ENCODE results near the gene PKP4.

PKP4 gene

DNA sequence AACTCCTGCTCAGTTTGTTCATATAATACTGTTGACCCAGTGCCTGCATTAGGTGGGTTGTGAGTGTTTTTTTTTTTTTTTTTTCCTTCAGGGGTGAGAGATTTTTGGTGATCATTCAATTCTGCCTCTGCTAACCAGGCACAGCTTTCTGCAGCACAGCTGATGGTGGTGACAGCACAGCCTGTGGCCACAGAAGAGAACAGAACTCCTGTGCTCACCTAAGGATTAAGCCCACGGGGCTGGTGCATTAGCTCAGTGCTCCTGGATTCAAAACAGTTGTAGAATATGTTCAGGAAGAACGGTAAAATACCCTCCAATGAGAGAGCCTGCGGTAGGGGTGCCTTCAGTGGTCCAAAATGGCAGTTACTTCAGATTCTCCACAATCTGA is 42.0 kb downstream of the PKP4 start:
- no peak for DNase-seq

DNA sequence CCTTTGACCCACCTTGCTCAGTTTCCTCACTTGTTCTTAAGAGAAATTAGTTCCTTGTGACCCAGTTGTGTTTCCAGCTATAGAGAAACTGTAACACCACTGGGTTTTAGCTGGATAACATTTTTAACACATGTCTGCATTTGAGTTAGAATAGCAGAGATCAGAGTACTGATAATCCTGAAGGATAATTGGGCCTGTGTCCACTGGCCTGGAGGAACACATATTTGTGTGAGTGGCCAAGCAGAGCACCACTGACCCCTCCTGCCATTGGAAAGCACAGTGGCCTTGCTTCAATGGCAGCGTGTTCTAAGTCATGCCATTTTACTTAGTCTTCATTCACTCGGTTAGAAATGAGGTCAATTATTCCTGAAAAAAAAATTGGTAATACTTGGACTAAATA is 42.6 kb downstream of the PKP4 start:
- no peak for DNase-seq

DNA sequence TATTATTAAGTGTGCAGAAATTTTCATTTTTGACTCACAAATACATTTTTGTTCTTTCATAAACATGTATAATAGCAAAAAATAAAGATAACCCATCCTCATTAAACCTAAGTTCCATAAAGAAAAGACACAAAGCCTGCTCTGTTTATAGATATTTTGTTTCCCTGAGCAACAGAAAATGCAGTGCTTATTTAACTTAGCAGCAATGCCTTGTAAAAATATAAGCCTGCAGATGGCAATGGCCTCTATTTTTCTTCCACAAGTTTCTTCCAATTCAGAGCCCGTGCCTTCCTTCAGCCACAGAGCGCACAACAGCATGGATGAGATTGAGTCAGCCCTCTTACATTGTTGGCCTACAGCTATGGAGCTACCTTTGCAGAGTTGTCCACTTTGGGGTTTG is 43.6 kb downstream of the PKP4 start:
- no peak for DNase-seq

DNA sequence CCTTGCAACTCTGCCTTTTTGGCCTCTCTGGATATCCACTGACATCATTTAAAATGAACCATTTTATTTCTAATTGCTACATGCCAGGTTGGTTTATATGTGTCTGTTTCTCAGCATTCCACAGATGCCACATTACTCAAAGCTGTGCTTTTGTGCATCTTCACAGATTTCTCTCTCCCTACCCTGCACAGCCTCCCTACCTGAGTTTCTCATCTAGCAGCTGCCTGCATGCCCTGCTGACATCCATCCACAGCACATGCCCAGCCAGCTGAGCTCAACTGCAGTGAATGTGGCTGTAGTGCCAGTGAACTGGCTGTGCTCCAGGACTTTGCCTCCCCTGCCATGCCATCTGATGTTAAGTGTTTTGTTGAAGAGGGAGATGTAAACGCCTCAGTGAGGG is 44.5 kb downstream of the PKP4 start:
- no peak for DNase-seq

- no peak for DNase-seq
These were observed 46.2 kb downstream of the PKP4 start for GRCh38 chr2:158502974-158503373.

DNA sequence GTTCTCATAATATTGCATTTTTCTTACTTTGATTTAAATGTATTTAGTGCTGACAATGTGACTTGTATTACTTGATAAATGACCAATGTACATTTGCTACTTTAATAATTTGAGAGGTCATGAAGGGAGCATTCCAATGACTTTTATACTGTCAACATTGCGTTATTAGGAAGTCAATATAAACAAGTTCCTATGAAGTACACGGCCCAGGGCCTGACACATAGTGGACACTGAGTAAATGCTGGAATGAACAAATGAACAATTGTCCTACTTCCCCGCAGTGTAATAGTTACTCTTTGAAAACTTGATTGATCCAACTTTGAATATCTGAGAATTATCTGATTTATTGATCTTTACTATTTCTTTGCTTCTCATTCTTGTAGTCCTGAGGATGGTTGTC is 47.3 kb downstream of the PKP4 start:
- no peak for DNase-seq

GRCh38 chr2:158505448-158505934 is 48.7 kb downstream of the PKP4 start:
- DNase-seq, result no peak

DNA sequence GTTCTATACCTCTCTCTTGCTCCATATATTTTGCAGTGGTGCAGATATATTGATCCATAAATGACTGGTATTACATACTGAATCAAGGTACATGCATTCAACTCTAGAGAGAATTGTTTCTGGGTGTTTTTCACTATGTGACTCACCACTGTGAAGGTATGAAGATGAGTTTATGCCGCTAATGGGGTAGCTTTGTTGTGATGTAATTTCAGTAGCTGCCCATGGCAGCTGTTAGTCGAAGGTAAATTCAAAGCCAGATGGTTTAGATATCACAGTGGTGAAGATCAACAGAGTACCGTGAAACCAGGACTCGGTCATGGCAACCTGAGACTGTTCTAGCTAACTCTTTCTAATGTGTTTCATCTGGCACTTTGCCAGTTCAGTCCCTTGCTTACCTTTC is 50.4 kb downstream of the PKP4 start:
- no peak for DNase-seq

DNA sequence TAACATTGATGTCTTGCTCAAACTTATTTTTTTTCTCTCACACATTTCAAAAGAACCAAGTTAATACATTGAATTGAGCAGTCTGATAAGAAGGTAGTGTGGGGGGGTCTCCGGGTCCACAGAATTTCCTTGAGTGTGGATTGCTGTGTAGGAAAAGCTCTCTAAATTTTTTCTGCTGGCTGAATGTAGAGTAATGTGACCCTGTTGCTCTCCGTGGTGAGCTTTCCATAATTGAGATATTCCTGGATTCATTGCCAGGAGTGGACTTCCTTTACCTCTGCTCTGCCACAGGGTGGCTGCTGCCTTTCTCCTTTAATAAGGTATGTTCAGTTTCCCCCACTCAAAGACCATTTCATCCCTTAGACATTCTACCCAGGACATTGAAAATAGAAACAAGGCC is 50.9 kb downstream of the PKP4 start:
- no peak for DNase-seq

GRCh38 chr2:158509928-158510797 is 53.4 kb downstream of the PKP4 start:
- no peak for DNase-seq

DNA sequence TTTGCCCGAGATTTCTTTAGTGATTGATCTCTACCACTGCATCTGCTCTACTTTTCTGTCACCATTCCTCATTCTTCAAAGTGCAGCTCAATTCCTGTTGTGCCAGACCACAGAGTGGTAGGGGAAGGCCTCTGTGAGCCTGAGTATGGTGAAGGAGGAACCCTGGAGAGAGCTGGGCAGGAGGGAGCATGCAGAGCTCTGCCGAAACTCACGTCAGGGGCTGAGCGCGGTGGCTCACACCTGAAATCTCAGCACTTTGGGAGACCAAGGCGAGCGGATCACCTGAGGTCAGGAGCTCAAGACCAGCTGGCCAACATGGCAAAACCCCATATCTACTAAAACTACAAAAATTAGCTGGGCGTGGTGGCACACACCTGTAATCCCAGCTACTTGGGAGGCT is 54.1 kb downstream of the PKP4 start:
- no peak for DNase-seq

DNA sequence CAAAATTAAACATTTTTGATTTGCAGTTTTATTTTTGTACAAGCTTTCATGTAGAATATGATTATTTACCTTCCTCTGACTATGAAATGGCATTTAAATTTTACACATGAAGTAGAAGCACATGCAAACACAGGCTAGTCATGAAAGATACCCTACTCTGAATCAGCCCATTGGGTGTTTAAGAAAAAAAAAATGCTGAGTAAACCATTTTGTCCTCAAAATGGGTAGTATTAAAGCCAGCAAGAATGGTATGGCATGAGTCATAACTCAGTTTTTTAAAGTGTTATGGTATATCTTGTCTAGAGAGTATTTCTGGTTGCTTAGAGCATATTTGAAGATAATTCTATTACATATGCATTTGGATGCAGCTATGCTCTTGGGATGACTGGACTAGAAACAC is 55.0 kb downstream of the PKP4 start:
- DNase-seq, result no peak

DNA sequence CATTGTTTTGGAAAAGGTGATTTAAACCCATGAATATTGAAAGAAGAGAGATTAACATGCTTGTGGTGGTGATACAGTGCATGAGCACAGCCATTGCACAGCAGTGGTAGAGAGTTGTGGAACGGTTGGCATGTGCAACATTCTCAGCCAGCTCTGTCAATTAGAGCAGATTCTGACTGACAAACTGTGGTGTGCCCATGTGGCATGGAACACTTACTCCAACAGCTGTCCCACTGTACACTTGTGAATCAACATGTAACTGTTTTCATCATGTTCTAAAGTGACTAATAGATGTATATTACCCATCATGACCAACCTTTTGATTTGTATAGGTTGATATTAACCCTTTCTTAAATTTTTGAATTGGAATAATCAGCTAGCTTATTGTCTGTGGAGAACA is 55.6 kb downstream of the PKP4 start:
- DNase-seq, result no peak

- no peak for DNase-seq
These were observed 57.1 kb downstream of the PKP4 start for GRCh38 chr2:158513841-158514240.

DNA sequence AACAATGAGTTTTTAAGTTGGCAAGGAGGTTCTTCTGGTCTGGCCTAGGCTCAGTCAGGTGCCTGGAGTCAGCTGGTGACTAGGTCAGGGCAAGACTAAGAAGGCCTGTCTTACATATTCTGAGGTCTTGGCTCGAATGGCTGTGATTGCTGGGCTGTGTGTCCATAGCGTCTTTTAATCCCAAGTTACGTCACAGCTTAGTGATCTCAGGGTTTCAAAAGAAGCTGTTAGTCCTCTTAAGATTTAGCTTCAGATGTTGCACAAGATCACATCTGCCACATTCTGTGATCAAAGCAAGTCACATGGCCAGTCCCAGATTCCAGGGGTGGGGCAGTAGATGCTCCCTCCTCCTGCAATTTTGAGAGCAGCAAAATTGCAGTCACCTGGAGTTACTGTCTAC is 61.3 kb downstream of the PKP4 start:
- peak; percentile 79 for DNase-seq

GRCh38 chr2:158519481-158519880 is 62.7 kb downstream of the PKP4 start:
- DNase-seq, result no peak

- no peak for DNase-seq
These were observed 72.9 kb downstream of the PKP4 start for GRCh38 chr2:158529379-158530259.

DNA sequence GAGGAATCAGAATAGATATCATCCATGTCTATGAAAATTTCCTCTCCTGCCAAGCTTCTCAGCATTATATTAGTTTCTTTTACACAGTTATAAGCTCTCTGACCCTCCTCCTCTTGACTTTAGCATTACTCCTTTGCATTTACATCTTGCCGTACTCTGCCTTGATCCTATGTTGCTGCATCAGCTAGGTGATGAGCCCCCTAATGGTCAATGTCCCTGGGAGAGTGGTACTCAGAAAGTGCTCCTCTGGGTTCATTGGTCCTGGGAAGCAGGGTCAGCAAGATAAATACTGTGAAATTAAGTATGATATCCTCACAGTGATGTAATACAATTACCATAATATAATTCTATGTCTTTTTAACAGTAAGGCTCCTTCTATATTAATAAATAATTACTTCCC is 74.1 kb downstream of the PKP4 start:
- no peak for DNase-seq

- no peak for DNase-seq
These were observed 76.3 kb downstream of the PKP4 start for GRCh38 chr2:158533009-158533408.

GRCh38 chr2:158539176-158540005 is 82.6 kb downstream of the PKP4 start:
- DNase-seq, result no peak

DNA sequence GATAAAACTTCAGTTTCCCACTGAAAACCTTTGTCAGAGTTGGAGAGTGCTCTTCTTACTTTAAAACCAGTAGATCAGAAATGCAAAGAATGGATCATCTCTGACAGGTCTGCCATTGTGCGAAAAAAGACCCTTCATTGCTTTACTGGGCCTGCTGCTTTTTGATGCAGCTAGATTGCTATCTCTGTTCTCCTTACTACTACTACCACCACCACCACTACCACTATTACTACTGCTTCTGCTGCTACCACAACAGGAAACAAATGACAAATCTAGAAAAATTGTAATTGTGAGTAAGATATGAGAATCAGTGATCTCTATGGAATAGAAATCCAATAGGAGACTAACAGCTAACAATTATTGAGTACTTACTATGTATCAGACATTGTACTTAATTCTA is 85.8 kb downstream of the PKP4 start:
- no peak for DNase-seq

DNA sequence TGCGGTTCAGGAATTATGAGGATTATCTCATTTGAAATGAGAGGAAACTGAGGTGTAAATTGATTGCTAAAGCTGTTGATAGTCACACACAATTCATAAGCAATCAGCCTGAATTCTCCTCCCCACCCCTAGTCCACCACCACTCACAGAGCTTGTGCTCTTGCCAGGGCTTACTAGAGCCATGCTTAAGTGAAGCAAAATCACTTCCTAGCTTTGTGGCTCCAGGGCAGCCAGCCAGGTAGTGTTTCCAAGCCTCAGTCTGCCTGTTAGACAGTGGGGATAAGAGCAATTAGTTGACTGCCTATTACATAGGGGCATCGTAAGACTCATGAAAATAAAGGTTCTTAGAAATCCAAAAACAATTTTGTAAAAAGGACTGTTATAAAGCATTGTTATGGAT is 87.2 kb downstream of the PKP4 start:
- DNase-seq, result no peak

GRCh38 chr2:158544998-158545397 is 88.2 kb downstream of the PKP4 start:
- DNase-seq, result peak; percentile 22
